Measurements from ENCODE around the gene EEF1A1. TPM values are rescaled to one million over a fixed set of nuclear protein-coding genes. Genes with fewer than 3 reads are reported as not detected.
"Not testable (repeated sequence)": the region's sequence is repeated elsewhere in the genome, so short reads cannot be mapped to it uniquely, and the experiment has no call there.

EEF1A1 gene
- total RNA-seq, 1 donor from 2014 or later = 13,000 TPM

GRCh38 chr6:73564578-73565345, 43.9 kb upstream of the EEF1A1 start:
- no peak overlapping the region for H3K27ac Mint-ChIP-seq (ENCODE audit: unreplicated experiment)
- H3K36me3 Mint-ChIP-seq (ENCODE audit: low read depth, unreplicated experiment) = no peaks in the 10 kb centered on the region
- DNase-seq (ENCODE audit: low spot score) = no peak
- TF ChIP-seq CTCF (IDR thresholded peaks at IDR 0.05; ENCODE audit: unreplicated experiment) = no peak
- H3K27me3 Mint-ChIP-seq (ENCODE audit: unreplicated experiment) = peaks cover 4% of the 10 kb centered on the region
- no peak overlapping the region for H3K4me3 Mint-ChIP-seq (ENCODE audit: unreplicated experiment)
- H3K9me3 Mint-ChIP-seq (ENCODE audit: unreplicated experiment) = no peaks in the 10 kb centered on the region
- peaks cover 3% of the 10 kb centered on the region for H3K4me1 Mint-ChIP-seq (ENCODE audit: unreplicated experiment)

GRCh38 chr6:73562558-73562957, 41.7 kb upstream of the EEF1A1 start:
- H3K27me3 Mint-ChIP-seq (ENCODE audit: unreplicated experiment) = peaks cover 4% of the 10 kb centered on the region
- peaks cover 3% of the 10 kb centered on the region for H3K4me1 Mint-ChIP-seq (ENCODE audit: unreplicated experiment)
- TF ChIP-seq CTCF (IDR thresholded peaks at IDR 0.05; ENCODE audit: unreplicated experiment) = no peak

GRCh38 chr6:73560853-73561407, 40.1 kb upstream of the EEF1A1 start:
- Mint-ChIP-seq H3K9me3 (ENCODE audit: unreplicated experiment) (no peaks in the 10 kb centered on the region), H3K4me1 (ENCODE audit: unreplicated experiment) (no peaks in the 10 kb centered on the region), H3K27me3 (ENCODE audit: unreplicated experiment) (peaks cover 2% of the 10 kb centered on the region), H3K36me3 (ENCODE audit: low read depth, unreplicated experiment) (no peaks in the 10 kb centered on the region), H3K4me3 (ENCODE audit: unreplicated experiment) (no peak overlapping the region), H3K27ac (ENCODE audit: unreplicated experiment) (no peak overlapping the region)
- no peak for TF ChIP-seq CTCF (IDR thresholded peaks at IDR 0.05; ENCODE audit: unreplicated experiment)
- DNase-seq (ENCODE audit: low spot score) = no peak

More at GRCh38 chr6:73562558-73562957, 41.7 kb upstream of the EEF1A1 start:
- Mint-ChIP-seq H3K9me3 (ENCODE audit: unreplicated experiment) (no peaks in the 10 kb centered on the region), H3K27ac (ENCODE audit: unreplicated experiment) (no peak overlapping the region), H3K4me3 (ENCODE audit: unreplicated experiment) (no peak overlapping the region), H3K36me3 (ENCODE audit: low read depth, unreplicated experiment) (no peaks in the 10 kb centered on the region)
- no peak for DNase-seq (ENCODE audit: low spot score)

- Mint-ChIP-seq H3K36me3 (ENCODE audit: low read depth, unreplicated experiment) (no peaks in the 10 kb centered on the region), H3K9me3 (ENCODE audit: unreplicated experiment) (no peaks in the 10 kb centered on the region), H3K4me1 (ENCODE audit: unreplicated experiment) (no peaks in the 10 kb centered on the region), H3K27me3 (ENCODE audit: unreplicated experiment) (peaks cover 2% of the 10 kb centered on the region), H3K27ac (ENCODE audit: unreplicated experiment) (no peak overlapping the region), H3K4me3 (ENCODE audit: unreplicated experiment) (no peak overlapping the region)
- no peak for DNase-seq (ENCODE audit: low spot score)
- no peak for TF ChIP-seq CTCF (IDR thresholded peaks at IDR 0.05; ENCODE audit: unreplicated experiment)
Observed at GRCh38 chr6:73560182-73560732, 39.4 kb upstream of the EEF1A1 start.

GRCh38 chr6:73559399-73559794, 38.6 kb upstream of the EEF1A1 start:
- not testable (repeated sequence) for H3K4me3 Mint-ChIP-seq (ENCODE audit: unreplicated experiment); DNase-seq (ENCODE audit: low spot score); H3K27ac Mint-ChIP-seq (ENCODE audit: unreplicated experiment); H3K9me3 Mint-ChIP-seq (ENCODE audit: unreplicated experiment); H3K27me3 Mint-ChIP-seq (ENCODE audit: unreplicated experiment); H3K4me1 Mint-ChIP-seq (ENCODE audit: unreplicated experiment); H3K36me3 Mint-ChIP-seq (ENCODE audit: low read depth, unreplicated experiment)

Measured in endothelial cell (in vitro differentiated cells).